Sigmoid colon (tissue), 4 donors: ENCODE measurements around the gene LEAP2.

ENCODE experiments used
- EP300 ChIP-seq, 4 donors: sonication (generic); formaldehyde crosslinking; IDR thresholded peaks; one replicate each; pipeline ENCODE4 v1.6.1; 2017; ENCODE audit warnings: antibody characterized with exemption in 4 of 4
- POLR2A ChIP-seq, 2 donors: fragments of 450-650 bp; IDR thresholded peaks; one replicate each; pipeline ENCODE4 v1.6.1; 2016; ENCODE audit warnings: antibody characterized with exemption in 2 of 2, mild to moderate bottlenecking in 2 of 2, moderate library complexity in 2 of 2
- POLR2AphosphoS5 ChIP-seq, 4 donors: sonication (generic); formaldehyde crosslinking; IDR thresholded peaks; one replicate each; pipeline ENCODE4 v1.6.1; 2017; ENCODE audit warnings: antibody characterized with exemption in 4 of 4
- TF ChIP-seq, protein P1 (sequence below), 4 experiments: fragments of 450-650 bp in 3 of 4; fragments of 200-600 bp in 1 of 4; IDR thresholded peaks; one replicate each; pipeline ENCODE4 v1.5.1; 2016 to 2019; ENCODE audit warnings: antibody characterized with exemption in 4 of 4, mild to moderate bottlenecking in 3 of 4, moderate library complexity in 2 of 4

DNA sequence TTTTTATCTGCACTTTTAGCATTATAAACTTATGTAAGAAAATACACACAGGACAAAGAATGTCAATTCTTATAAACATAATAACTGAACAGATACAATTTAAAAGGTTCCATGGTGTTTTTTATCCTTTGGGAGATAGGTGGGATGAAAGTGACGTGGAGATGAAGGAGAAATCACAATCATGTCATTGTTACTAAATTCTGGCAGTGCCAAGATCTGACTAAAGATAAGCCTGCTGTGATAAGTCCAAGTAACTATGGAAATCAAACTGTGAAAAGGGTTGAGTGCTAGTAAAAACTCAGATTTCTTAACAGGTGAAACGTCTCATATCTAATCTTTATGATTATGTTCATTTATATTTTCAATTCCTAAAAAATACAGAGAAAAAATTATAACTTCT lies 11.1 kb downstream of the LEAP2 start:
- TF ChIP-seq, protein P1, sequence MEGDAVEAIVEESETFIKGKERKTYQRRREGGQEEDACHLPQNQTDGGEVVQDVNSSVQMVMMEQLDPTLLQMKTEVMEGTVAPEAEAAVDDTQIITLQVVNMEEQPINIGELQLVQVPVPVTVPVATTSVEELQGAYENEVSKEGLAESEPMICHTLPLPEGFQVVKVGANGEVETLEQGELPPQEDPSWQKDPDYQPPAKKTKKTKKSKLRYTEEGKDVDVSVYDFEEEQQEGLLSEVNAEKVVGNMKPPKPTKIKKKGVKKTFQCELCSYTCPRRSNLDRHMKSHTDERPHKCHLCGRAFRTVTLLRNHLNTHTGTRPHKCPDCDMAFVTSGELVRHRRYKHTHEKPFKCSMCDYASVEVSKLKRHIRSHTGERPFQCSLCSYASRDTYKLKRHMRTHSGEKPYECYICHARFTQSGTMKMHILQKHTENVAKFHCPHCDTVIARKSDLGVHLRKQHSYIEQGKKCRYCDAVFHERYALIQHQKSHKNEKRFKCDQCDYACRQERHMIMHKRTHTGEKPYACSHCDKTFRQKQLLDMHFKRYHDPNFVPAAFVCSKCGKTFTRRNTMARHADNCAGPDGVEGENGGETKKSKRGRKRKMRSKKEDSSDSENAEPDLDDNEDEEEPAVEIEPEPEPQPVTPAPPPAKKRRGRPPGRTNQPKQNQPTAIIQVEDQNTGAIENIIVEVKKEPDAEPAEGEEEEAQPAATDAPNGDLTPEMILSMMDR (IDR thresholded peaks at IDR 0.05): no peak
- TF ChIP-seq POLR2A (IDR thresholded peaks at IDR 0.05) (no peak), POLR2AphosphoS5 (IDR thresholded peaks at IDR 0.05) (no peak), EP300 (IDR thresholded peaks at IDR 0.05) (no peak)
